HL-60 (cell line): Measurements from ENCODE around the gene TECTB. TPM values are rescaled to one million over a fixed set of nuclear protein-coding genes. Genes with fewer than 3 reads are reported as not detected.

Experiments used
- DNase-seq, 2 experiments: peaks; one replicate each; pipeline ENCODE4 v3.0.0-alpha.2; 2010 to 2020; ENCODE audit warnings: low read depth in 1 of 2, low spot score in 1 of 2
- H3K27ac ChIP-seq: fragments of 250-450 bp; sonication (Bioruptor Pico); replicated peaks from 2 replicates; pipeline ENCODE4 v1.5.1; 2020; ENCODE audit warnings: mild to moderate bottlenecking, moderate library complexity
- H3K27me3 ChIP-seq: fragments of 250-450 bp; sonication (Bioruptor Pico); 2 replicates; pipeline ENCODE4 v1.5.1; 2021; ENCODE audit warnings: mild to moderate bottlenecking, moderate library complexity; ENCODE audit not compliant: insufficient read depth, poor library complexity, severe bottlenecking
- H3K4me3 ChIP-seq: replicated peaks from 2 replicates; pipeline ENCODE4 v1.5.1; 2011; ENCODE audit warnings: mild to moderate bottlenecking, control low read depth, low read length; ENCODE audit not compliant: insufficient read depth
- microRNA-seq: library from miRNA; unstranded; fragments of <30 nt; microRNA quantifications from one replicate; pipeline ENCODE4, GENCODE V29; 2018
- TF ChIP-seq, protein P1 (sequence below): IDR thresholded peaks from 2 replicates; pipeline ENCODE4 v1.6.1; 2012; ENCODE audit warnings: low read depth; ENCODE audit not compliant: insufficient replicate concordance
- TF ChIP-seq, protein P2 (sequence below): IDR thresholded peaks from one replicate; pipeline ENCODE4 v1.5.1; 2011; ENCODE audit warnings: low read length, control low read depth, inconsistent platforms; ENCODE audit not compliant: insufficient read depth

TECTB gene

DNA sequence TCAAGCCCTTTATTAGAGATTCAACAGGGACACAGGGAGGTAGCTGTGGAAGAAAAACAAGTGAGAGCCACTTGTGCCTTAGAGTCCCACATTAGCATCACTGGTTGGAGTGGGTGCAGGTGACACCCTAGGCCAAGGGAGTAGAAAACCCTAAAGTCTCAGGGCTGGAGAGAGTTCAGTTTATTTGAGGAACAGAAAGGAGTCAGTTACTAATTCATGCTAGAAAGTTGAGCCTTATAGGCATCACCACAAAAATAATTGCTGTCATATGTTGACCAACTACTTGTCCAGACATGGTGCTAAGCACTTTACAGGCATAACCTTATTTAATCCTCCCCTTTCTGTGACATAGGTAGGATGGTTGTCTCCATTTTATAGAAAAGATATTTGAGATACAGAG lies 69.8 kb downstream of the TECTB start:
- TF ChIP-seq, protein P1, sequence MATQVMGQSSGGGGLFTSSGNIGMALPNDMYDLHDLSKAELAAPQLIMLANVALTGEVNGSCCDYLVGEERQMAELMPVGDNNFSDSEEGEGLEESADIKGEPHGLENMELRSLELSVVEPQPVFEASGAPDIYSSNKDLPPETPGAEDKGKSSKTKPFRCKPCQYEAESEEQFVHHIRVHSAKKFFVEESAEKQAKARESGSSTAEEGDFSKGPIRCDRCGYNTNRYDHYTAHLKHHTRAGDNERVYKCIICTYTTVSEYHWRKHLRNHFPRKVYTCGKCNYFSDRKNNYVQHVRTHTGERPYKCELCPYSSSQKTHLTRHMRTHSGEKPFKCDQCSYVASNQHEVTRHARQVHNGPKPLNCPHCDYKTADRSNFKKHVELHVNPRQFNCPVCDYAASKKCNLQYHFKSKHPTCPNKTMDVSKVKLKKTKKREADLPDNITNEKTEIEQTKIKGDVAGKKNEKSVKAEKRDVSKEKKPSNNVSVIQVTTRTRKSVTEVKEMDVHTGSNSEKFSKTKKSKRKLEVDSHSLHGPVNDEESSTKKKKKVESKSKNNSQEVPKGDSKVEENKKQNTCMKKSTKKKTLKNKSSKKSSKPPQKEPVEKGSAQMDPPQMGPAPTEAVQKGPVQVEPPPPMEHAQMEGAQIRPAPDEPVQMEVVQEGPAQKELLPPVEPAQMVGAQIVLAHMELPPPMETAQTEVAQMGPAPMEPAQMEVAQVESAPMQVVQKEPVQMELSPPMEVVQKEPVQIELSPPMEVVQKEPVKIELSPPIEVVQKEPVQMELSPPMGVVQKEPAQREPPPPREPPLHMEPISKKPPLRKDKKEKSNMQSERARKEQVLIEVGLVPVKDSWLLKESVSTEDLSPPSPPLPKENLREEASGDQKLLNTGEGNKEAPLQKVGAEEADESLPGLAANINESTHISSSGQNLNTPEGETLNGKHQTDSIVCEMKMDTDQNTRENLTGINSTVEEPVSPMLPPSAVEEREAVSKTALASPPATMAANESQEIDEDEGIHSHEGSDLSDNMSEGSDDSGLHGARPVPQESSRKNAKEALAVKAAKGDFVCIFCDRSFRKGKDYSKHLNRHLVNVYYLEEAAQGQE, result no peak
- TF ChIP-seq, protein P2, sequence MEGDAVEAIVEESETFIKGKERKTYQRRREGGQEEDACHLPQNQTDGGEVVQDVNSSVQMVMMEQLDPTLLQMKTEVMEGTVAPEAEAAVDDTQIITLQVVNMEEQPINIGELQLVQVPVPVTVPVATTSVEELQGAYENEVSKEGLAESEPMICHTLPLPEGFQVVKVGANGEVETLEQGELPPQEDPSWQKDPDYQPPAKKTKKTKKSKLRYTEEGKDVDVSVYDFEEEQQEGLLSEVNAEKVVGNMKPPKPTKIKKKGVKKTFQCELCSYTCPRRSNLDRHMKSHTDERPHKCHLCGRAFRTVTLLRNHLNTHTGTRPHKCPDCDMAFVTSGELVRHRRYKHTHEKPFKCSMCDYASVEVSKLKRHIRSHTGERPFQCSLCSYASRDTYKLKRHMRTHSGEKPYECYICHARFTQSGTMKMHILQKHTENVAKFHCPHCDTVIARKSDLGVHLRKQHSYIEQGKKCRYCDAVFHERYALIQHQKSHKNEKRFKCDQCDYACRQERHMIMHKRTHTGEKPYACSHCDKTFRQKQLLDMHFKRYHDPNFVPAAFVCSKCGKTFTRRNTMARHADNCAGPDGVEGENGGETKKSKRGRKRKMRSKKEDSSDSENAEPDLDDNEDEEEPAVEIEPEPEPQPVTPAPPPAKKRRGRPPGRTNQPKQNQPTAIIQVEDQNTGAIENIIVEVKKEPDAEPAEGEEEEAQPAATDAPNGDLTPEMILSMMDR, result no peak
- Histone ChIP-seq H3K27ac (no peak overlapping the region), H3K4me3 (no peak overlapping the region), H3K27me3 (no peaks in the 10 kb centered on the region)
- no peak for DNase-seq

Small RNAs within 50 kb of the gene (microRNA-seq; reads per million reads assigned to microRNA genes)
- not detected for gene MIR6715A
- gene MIR6715B, result not detected
